GM20431 (cell line): ENCODE results near the gene MAML3.
"Not testable (repeated sequence)": the region's sequence is repeated elsewhere in the genome, so short reads cannot be mapped to it uniquely, and the experiment has no call there.

Source experiments
- in situ Hi-C: fragments of 300-500 bp; cut with MseI, MboI; formaldehyde crosslinking; loops from one replicate; pipeline ENCODE4 v1.15.0; 2020; ENCODE audit warnings: low sequenced_read_pairs; ENCODE audit not compliant: unreplicated experiment

The MAML3 gene

DNA sequence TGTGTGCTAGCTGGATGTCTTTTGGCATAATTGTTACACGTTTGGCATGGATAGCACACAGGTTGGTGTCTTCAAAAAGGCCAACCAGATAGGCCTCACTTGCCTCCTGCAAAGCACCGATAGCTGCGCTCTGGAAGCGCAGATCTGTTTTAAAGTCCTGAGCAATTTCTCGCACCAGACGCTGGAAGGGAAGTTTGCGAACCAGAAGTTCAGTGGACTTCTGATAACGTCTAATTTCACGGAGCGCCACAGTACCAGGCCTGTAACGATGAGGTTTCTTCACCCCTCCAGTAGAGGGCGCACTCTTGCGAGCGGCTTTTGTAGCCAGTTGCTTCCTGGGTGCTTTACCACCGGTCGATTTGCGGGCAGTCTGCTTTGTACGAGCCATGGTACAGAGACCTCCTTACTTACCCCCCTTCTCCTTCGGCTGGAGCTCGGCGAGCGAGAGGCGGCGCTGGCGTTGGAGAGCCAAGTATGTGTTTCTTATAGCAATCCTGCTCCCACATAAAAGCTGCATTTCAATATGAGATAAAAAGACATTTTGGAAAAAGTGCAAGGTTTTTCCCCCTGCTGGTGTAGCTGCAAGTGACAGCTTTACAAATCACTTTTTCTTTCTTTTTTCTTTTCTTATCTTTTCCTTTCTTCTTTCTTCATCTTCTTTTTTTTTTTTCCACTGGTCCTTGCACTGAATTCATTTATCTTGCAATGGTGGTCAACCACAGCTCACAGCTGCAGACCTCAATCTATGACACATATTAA is 455.6 kb downstream of the MAML3 start:
- in situ Hi-C loops: not testable (repeated sequence)

GRCh38 chr4:139696491-139696890 is 457.5 kb downstream of the MAML3 start:
- in situ Hi-C loops: no loop called here

DNA sequence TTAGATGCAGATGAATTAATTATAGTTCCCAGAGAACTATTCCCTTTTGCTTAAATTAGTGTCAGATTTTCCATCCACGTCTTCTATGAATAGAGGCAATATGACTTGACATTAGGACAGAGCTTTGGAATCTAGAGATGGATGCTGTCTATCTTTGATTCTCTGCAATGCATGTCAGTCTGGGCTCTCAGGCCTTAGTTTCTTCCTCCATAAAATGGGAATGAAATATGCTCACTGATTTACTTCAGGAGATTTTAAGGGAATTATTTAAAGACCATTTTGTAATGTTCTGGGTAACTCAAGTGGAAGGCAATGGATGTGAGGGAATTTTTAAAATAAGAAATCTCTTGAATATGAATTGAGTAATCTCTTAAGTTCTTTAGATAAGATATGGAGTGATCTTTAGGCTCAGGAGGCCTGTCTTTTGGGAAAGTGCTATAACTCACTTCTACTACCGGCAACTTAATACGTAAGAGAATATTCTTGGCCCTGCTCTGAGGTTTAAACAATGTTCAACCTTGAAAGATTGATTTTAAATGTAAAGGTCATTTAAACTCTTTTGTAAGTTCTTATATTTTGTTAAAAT is 459.4 kb downstream of the MAML3 start:
- in situ Hi-C loops: no loop called here

GRCh38 chr4:139692309-139693012 is 461.5 kb downstream of the MAML3 start:
- in situ Hi-C loops: no loop called here

GRCh38 chr4:139690419-139690818 is 463.6 kb downstream of the MAML3 start:
- in situ Hi-C loops: no loop called here

DNA sequence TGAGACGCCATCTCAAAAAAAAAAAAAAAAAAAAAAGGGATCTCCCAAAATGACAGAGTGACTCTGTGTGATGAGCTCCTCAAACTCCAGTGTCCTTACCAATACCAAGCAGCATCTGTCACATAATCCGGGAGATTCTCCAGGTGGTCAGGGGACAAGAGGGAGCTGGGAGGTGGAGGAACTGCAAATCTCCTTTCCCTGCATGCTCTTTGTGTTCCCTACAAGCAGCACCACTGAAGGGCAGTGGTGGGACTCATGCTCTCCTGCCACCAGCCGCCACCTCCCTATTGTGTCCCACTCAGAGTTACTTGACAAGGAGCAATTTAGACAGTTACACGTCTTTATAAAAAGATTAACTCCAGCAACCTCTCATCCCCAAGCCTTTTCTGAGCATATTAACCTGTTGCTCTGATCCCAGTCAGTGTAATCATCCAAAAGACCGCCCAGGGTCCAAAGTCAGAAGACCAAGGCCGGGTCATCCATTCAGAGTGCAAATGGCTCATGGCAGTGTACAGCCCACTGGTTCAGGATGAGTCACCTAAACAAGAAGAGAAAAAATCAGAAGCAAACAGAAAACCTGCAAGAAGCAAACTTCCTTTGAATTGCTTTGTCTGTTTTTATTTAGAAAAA is 464.8 kb downstream of the MAML3 start:
- in situ Hi-C loops: no loop called here

- in situ Hi-C loops: no loop called here
These were observed 467.0 kb downstream of the MAML3 start for GRCh38 chr4:139686988-139687387.

GRCh38 chr4:139686130-139686529 is 467.9 kb downstream of the MAML3 start:
- in situ Hi-C loops: no loop called here

GRCh38 chr4:139685180-139685579 is 468.8 kb downstream of the MAML3 start:
- in situ Hi-C loops: no loop called here

DNA sequence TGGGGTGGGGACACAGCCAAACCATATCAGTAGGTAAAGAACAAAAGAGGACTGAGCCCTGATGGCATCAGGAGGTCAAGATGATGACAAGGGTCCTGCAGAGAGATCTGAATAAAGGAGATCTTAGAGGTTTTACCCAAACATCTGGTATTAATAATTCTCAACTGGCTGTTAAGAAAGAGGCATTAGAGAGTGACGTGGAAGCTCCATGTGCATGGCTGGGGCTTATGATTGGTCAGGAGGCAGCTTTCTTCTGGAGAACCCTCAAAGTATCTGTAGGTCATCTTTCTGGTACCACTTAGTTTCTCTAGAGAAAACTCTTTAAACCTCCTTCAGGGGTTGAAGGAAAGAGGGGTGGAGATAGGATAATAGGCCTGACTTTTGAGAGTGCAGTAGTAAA is 469.6 kb downstream of the MAML3 start:
- in situ Hi-C loops: no loop called here

DNA sequence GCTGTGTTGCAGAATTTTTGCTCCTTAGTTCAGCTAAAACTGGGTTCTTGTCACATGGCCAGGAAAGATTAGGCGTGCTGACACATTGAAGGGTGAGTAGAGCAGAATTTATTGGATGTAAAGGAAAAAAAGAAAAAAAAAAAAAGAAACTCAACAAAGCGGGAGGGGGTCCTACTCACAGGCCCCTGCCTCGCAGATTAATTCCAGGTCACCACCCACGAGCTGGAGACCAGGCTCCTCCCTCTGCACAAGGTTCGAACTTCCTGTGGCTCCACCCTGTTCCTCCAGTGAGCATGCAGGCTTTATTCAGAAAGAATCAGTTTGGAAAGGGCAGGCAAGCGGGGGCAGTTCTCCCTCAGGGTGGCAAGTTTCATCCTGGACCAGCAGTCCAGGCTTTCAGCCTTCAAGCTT is 471.2 kb downstream of the MAML3 start:
- in situ Hi-C loops: no loop called here

DNA sequence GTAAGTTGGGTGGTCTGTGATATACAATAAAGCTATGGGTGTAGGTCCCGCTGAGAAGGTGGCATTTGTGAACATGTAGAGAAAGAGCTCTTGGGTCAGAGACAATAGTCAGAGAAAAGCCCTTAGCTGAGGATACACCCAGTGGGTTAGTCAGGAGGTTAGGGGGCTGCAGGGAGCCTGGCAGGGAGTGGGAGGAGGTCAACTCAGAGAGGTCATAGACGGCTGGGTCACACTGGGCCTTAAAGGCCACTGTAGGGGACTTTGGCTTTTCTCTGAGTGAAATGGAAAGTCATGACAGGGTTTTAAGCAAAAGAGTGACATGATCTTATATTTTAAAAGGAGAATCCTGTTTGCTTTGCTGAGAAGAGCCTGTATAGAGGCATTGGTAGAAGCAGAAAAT is 471.7 kb downstream of the MAML3 start:
- in situ Hi-C loops: no loop called here

DNA sequence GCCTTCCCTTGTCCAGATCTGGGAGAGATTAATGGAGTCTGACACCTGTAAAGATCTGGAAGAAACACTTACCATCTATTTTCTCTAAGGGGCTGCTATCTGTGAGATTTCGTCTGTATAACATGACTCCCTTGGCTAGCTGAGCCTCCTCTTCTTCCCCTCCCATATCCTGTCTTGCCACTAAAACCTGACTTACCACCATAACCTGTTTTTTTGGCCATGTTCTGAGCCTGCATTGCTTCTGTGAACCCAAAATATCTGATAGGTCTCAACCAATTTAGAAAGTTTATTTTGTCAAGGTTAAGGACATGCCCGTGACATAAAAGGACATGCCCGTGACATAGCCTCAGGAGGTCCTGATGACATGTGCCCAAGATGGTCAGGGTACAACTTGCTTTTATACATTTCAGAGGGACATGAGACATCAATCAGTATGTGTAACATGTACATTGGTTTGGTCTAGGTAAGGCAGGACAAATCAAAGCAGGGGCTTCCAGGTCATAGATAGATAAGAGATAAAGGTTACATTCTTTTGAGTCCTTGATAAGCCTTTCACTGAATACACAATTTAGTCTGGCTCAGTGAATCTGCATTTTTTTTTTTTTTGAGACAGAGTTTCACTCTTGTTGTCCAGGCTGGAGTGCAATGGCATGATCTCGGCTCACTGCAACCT is 476.9 kb downstream of the MAML3 start:
- in situ Hi-C loops: no loop called here

GRCh38 chr4:139676365-139676764 is 477.6 kb downstream of the MAML3 start:
- in situ Hi-C loops: no loop called here

GRCh38 chr4:139675651-139676050 is 478.3 kb downstream of the MAML3 start:
- in situ Hi-C loops: no loop called here

- in situ Hi-C loops: no loop called here
These were observed 479.0 kb downstream of the MAML3 start for GRCh38 chr4:139674875-139675550.

GRCh38 chr4:139672732-139673131 is 481.3 kb downstream of the MAML3 start:
- in situ Hi-C loops: no loop called here

GRCh38 chr4:139672215-139672614 is 481.8 kb downstream of the MAML3 start:
- in situ Hi-C loops: no loop called here

DNA sequence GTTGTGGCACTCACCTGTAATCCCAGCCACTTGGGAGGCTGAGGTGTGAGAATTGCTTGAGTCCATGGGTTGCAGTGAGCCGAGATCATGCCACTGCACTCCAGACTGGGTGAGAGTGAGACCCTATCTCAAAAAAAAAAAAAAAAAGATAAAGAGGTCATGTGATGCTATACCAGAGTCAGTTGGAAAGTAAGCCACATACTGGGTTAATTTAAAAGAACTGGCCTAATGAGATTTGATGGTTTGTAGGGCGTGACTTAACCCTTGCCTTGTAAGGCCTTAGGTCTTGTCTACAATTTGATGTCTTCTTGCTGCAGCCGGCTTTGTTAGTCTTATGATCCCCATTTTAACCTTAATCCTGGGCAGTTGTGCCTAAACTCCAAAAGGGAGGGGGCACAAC is 483.2 kb downstream of the MAML3 start:
- in situ Hi-C loops: no loop called here

DNA sequence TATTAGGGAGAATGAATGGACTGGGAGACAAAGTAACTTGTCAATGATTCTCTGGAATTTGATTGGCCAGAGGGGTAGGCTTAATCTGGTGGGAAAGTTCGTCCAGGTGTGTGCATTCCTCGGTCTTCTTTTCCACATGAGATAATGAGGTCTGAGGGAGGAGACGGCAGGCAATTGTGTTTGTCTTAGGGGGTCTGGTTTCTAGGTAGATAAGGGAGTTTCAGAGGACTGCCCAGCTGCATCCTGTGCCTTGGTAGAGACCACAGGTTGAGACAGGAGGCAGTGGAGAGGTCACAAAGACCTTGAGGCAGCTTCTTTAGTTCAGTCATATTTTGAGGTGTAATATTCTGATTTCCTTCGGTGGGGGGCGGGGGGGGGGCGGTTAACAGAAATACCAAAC is 484.1 kb downstream of the MAML3 start:
- in situ Hi-C loops: no loop called here
